OCI-LY7 (cell line): ENCODE measurements around the gene PTPRU. TPM values are rescaled to one million over a fixed set of nuclear protein-coding genes. Genes with fewer than 3 reads are reported as not detected.

ENCODE experiments used
- BruUV-seq: library from RNA; stranded (reverse); fragments of 400-500 nt; replicated peaks from 2 replicates; lab custom pipeline; 2021; lab: Mats Ljungman, UMichigan
- CTCF ChIA-PET: fragments of 300-600 bp; sonication (Branson Sonifier 250); formaldehyde crosslinking; loops from one replicate; lab custom pipeline; 2022; ENCODE audit warnings: antibody characterized with exemption; ENCODE audit not compliant: unreplicated experiment; lab: Charles Lee
- POLR2A ChIA-PET: fragments of 300-600 bp; sonication (Branson Sonifier 250); formaldehyde crosslinking; loops from one replicate; lab custom pipeline; 2022; ENCODE audit warnings: antibody characterized with exemption; lab: Charles Lee
- DNase-seq: peaks from one replicate; pipeline ENCODE4 v3.0.0-alpha.2; 2015; ENCODE audit warnings: low spot score
- H2AFZ ChIP-seq: fragments of 200-600 bp; sonication (generic), shearing (Covaris generic); 2 replicates; pipeline ENCODE4 v1.6.1; 2014; ENCODE audit warnings: mild to moderate bottlenecking, antibody characterized with exemption, low read length, moderate library complexity
- H3K27ac ChIP-seq: fragments of 200-600 bp; sonication (generic); 2 replicates; pipeline ENCODE4 v1.5.1; 2014; ENCODE audit warnings: mixed run types, low read depth, mild to moderate bottlenecking, moderate library complexity, low read length, inconsistent platforms; ENCODE audit not compliant: poor library complexity, severe bottlenecking
- H3K36me3 ChIP-seq: fragments of 200-600 bp; sonication (generic); 2 replicates; pipeline ENCODE4 v1.6.1; 2014; ENCODE audit warnings: mild to moderate bottlenecking, antibody characterized with exemption, low read length, moderate library complexity, mixed read lengths; ENCODE audit not compliant: insufficient read depth
- H3K4me1 ChIP-seq: fragments of 200-600 bp; sonication (generic); 2 replicates; pipeline ENCODE4 v1.5.1; 2014; ENCODE audit warnings: mild to moderate bottlenecking, low read length; ENCODE audit not compliant: insufficient read depth, poor library complexity, severe bottlenecking
- H3K4me2 ChIP-seq: fragments of 200-600 bp; sonication (generic); 2 replicates; pipeline ENCODE4 v1.6.1; 2014; ENCODE audit warnings: mild to moderate bottlenecking, low read length
- H3K4me3 ChIP-seq: fragments of 200-600 bp; sonication (generic); 2 replicates; pipeline ENCODE4 v1.5.1; 2014; ENCODE audit warnings: mild to moderate bottlenecking, low read depth, low read length; ENCODE audit not compliant: poor library complexity, severe bottlenecking
- H3K79me2 ChIP-seq: fragments of 200-600 bp; sonication (generic); 2 replicates; pipeline ENCODE4 v1.6.1; 2016; ENCODE audit warnings: low read depth, mild to moderate bottlenecking, low read length, moderate library complexity, mixed read lengths; ENCODE audit not compliant: insufficient read depth
- H3K9me2 ChIP-seq: fragments of 200-600 bp; sonication (generic); 2 replicates; pipeline ENCODE4 v1.6.1; 2016; ENCODE audit warnings: mild to moderate bottlenecking, low read length, mixed read lengths; ENCODE audit not compliant: insufficient read depth
- H3K9me3 ChIP-seq: fragments of 200-600 bp; sonication (generic); 2 replicates; pipeline ENCODE4 v1.6.1; 2014; ENCODE audit warnings: mild to moderate bottlenecking, mixed run types, low read length, mixed read lengths
- H4K20me1 ChIP-seq: fragments of 200-600 bp; sonication (generic); 2 replicates; pipeline ENCODE4 v1.6.1; 2014; ENCODE audit warnings: mild to moderate bottlenecking, antibody characterized with exemption, low read length, moderate library complexity, mixed read lengths; ENCODE audit not compliant: insufficient read depth
- EZH2phosphoT487 ChIP-seq: fragments of 200-600 bp; sonication (generic); IDR thresholded peaks from 2 replicates; pipeline ENCODE4 v1.6.1; 2018; ENCODE audit warnings: low read depth, borderline replicate concordance, mild to moderate bottlenecking, mixed run types, antibody characterized with exemption, low read length, moderate library complexity, mixed read lengths
- intact Hi-C: fragments of 100-400 bp; cut with micrococcal nuclease; formaldehyde crosslinking; loops from one replicate; pipeline ENCODE4 v1.10.0; 2022; ENCODE audit not compliant: unreplicated experiment
- total RNA-seq, 2 experiments: library from RNA; depleted of rRNA in 1 of 2; stranded (reverse); fragments of >200 nt in 1 of 2; shearing (Covaris generic) in 1 of 2; gene quantifications; 2 replicates each; pipeline ENCODE4 v1.2.3, GENCODE V29; 2014 to 2022
- TF ChIP-seq, protein P1 (sequence below): fragments of 200-600 bp; sonication (generic); conservative IDR thresholded peaks from 2 replicates; pipeline ENCODE4 v1.5.1; 2014; ENCODE audit warnings: mild to moderate bottlenecking, antibody characterized with exemption, low read length, moderate library complexity, mixed read lengths

The PTPRU gene
- total RNA-seq, 2 experiments from 2014 or later: 2.5 to 4.6 TPM

DNA sequence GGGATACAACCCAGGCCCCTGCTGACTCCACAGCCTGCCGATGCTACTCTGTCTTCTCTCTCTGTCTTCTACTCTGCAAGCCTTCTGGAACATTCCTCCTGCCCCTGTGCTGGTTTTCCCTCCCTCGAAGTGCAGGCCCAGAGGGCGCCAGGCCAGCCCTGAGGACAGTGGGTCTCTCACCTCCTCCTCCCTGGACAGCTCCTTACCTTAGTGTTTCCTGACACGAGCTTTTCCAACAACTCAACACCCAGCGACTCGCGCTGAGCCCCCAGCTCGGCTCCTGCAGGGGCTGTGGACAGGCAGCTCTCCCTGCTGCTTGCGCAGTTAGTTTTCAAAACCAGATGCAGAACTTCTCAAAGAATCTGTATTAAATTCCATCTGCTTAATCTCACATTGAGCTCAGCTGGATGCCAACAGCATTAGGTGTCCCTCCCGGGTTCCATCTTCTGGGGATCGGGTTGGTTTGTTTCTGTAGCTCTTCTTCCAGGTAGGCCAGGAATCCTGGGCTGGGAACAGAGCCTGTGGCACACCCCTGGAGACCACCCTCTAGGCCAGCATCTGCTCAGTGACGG, 54.2 kb downstream of the PTPRU start:
- Histone ChIP-seq H3K27ac (no peak overlapping the region), H3K4me3 (no peak overlapping the region), H3K4me2 (no peak overlapping the region), H3K9me2 (no peaks in the 10 kb centered on the region), H2AFZ (no peak overlapping the region), H3K79me2 (no peaks in the 10 kb centered on the region), H3K9me3 (no peaks in the 10 kb centered on the region), H3K36me3 (no peaks in the 10 kb centered on the region), H3K4me1 (peaks cover 9% of the 10 kb centered on the region), H4K20me1 (no peaks in the 10 kb centered on the region)
- ChIA-PET CTCF (no interaction called here), POLR2A (no interaction called here)
- DNase-seq: no peak
- BruUV-seq: no TSS peak
- TF ChIP-seq, protein P1, sequence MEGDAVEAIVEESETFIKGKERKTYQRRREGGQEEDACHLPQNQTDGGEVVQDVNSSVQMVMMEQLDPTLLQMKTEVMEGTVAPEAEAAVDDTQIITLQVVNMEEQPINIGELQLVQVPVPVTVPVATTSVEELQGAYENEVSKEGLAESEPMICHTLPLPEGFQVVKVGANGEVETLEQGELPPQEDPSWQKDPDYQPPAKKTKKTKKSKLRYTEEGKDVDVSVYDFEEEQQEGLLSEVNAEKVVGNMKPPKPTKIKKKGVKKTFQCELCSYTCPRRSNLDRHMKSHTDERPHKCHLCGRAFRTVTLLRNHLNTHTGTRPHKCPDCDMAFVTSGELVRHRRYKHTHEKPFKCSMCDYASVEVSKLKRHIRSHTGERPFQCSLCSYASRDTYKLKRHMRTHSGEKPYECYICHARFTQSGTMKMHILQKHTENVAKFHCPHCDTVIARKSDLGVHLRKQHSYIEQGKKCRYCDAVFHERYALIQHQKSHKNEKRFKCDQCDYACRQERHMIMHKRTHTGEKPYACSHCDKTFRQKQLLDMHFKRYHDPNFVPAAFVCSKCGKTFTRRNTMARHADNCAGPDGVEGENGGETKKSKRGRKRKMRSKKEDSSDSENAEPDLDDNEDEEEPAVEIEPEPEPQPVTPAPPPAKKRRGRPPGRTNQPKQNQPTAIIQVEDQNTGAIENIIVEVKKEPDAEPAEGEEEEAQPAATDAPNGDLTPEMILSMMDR: no peak
- TF ChIP-seq EZH2phosphoT487: no peak
- intact Hi-C loops: no loop called here

DNA sequence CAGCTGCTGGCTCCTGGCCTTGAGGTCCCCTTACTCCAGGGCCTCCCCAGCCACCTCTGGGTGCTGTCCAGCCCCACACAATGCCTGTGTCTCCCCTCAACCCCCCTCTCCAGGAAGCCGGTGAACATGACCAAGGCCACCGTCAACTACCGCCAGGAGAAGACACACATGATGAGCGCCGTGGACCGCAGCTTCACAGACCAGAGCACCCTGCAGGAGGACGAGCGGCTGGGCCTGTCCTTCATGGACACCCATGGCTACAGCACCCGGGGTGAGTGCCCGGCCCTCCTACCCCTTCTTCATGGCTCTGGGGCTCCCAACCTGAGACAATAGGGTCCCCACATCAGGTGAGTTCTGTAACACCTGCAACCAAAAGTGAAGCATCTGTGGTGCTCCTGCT, 55.4 kb downstream of the PTPRU start:
- no peaks in the 10 kb centered on the region for H3K36me3 ChIP-seq
- H3K27ac ChIP-seq: no peak overlapping the region
- BruUV-seq: no TSS peak
- H3K9me2 ChIP-seq: no peaks in the 10 kb centered on the region
- H4K20me1 ChIP-seq: no peaks in the 10 kb centered on the region
- no peaks in the 10 kb centered on the region for H3K9me3 ChIP-seq
- CTCF ChIA-PET: no interaction called here
- DNase-seq: no peak
- no peak overlapping the region for H2AFZ ChIP-seq
- H3K4me3 ChIP-seq: no peak overlapping the region
- TF ChIP-seq, protein P1: no peak
- peaks cover 7% of the 10 kb centered on the region for H3K4me1 ChIP-seq
- no peak overlapping the region for H3K4me2 ChIP-seq
- H3K79me2 ChIP-seq: no peaks in the 10 kb centered on the region
- POLR2A ChIA-PET: no interaction called here
- intact Hi-C loops: no loop called here

DNA sequence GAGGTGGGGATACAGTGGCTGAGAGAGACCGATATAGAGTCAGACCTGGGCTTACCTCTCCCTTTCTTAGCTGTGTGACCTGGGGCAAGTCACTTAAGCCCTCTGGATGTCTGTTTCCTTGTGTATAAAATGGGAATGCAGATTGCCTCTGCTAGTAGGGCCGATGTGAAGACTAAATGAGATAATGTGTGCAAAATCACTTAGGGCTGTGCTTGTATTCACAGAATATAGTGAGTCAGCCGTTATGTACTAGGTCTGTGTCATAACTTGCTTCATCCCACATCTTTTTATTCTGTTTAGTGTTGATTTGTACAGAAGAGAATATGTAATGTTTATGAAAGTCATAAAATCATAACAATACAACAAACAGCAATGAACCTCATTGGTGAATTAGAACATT, 56.0 kb downstream of the PTPRU start:
- no peak overlapping the region for H3K27ac ChIP-seq
- no peak for DNase-seq
- TF ChIP-seq, protein P1: no peak
- H3K4me2 ChIP-seq: no peak overlapping the region
- no TSS peak for BruUV-seq
- no peak overlapping the region for H2AFZ ChIP-seq
- peaks cover under 1% of the 10 kb centered on the region for H3K4me1 ChIP-seq
- H3K9me2 ChIP-seq: no peaks in the 10 kb centered on the region
- H3K4me3 ChIP-seq: no peak overlapping the region
- H4K20me1 ChIP-seq: no peaks in the 10 kb centered on the region
- no peaks in the 10 kb centered on the region for H3K79me2 ChIP-seq
- no peaks in the 10 kb centered on the region for H3K36me3 ChIP-seq
- intact Hi-C loops: no loop called here
- no peaks in the 10 kb centered on the region for H3K9me3 ChIP-seq
- POLR2A ChIA-PET: no interaction called here
- CTCF ChIA-PET: no interaction called here
